COR-L47 (cell line): Measurements from ENCODE around the gene VWA1.
A peak's percentile ranks its signal among the peaks of the same experiment; 100 is the strongest.
"Not testable (repeated sequence)": the region's sequence is repeated elsewhere in the genome, so short reads cannot be mapped to it uniquely, and the experiment has no call there.

Experiments used
- DNase-seq: peaks from one replicate; lab custom pipeline; 2025; lab: John Stamatoyannopoulos, UW

VWA1 gene

DNA sequence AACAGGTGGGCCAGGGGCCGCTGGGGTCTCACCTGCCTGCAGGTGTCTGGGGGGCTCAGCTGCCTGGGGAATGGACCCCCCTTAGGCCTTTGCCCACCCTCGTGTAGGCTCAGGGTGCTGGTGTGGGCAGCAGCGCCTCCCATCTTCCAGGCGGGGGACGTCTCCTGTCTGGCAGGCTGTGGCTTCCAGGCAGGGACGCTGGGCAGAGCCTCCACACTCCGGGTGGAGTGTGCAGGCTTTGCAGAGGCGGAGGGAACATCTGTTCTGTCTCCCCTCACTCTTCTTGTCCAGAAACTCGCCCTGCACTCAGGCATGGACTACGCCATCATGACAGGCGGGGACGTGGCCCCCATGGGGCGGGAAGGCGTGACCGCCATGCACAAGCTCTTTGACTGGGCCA, 20.4 kb downstream of the VWA1 start:
- DNase-seq, result not testable (repeated sequence)

DNA sequence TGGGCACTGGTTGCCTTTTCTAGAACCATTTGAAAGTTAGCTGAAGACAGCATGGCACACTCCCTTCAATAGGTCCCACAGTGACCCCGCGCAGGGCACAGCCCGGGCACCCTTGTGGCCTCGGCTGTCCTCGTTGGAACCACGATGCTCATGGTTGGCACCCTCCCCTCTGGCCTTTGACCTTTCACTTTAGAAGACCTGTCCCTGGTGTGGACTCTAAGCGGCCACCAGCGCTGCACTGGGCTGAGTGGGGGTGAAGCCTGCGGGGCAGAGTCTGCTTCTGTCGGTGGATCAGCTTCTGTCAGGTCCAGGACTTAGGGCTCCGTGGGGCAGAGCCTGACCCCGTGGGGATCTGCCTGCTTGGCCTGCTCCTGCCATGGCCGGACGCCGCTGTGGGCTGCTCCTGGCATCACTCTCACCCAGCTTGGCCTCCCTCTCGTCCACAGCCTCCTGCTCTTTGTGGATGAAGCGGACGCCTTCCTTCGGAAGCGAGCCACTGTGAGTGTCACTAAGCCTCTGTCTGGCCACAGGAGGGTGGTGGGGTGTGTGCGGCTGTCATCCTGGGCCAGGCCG, 21.3 kb downstream of the VWA1 start:
- DNase-seq, result not testable (repeated sequence)

- not testable (repeated sequence) for DNase-seq
These were observed 23.7 kb downstream of the VWA1 start for GRCh38 chr1:1459156-1459555.

DNA sequence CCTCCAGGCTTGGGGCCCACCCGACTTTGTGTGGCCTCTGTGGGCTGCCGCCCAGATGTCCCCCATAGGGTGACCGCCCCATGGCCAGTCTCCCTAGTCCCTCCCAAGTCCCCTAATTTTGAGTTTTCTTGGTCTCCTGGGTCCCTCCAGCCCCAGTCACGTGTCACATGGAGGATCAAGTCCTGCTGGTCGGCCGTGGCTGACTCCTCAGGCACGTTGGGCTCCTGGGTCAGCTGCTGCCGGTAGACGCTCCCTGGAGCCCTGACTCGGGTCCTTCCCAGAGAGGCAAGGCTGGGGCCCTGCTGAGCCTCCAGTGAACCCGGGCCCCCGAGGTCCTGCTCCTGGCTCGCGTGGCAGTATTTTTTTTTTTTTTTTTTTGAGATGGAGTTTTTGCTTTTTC, 24.2 kb downstream of the VWA1 start:
- not testable (repeated sequence) for DNase-seq

GRCh38 chr1:1460540-1461130, 25.1 kb downstream of the VWA1 start:
- no peak for DNase-seq

DNA sequence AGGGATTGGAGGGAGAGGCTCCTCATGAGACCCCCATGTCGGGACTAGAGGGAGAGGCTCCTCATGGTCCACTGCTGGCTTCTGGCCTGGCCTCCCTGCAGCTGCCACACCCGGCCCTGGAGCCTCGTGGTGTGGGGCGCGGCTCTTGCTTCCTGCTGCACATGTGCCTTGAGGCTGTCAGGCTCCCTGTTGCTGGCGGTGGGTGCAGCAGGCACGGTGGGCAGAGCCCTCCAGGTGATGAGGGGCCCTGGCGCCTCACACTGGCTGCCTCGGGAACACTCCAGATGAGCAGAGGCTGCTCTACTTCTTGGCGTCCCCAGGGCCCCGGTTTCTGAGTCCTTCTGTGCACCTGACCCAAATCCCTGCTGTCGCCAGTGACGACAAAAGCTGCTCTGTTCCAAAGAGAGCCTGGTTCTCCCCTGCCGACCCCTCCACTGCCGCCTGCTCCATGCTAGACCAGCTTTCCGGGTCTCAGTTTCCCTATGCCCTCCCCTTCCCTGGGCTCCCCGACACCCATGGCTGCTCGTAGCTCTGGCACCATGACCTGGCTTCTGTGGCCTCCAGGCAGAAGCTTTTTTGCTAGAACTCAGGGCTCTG, 26.3 kb downstream of the VWA1 start:
- DNase-seq, result peak; percentile 43

DNA sequence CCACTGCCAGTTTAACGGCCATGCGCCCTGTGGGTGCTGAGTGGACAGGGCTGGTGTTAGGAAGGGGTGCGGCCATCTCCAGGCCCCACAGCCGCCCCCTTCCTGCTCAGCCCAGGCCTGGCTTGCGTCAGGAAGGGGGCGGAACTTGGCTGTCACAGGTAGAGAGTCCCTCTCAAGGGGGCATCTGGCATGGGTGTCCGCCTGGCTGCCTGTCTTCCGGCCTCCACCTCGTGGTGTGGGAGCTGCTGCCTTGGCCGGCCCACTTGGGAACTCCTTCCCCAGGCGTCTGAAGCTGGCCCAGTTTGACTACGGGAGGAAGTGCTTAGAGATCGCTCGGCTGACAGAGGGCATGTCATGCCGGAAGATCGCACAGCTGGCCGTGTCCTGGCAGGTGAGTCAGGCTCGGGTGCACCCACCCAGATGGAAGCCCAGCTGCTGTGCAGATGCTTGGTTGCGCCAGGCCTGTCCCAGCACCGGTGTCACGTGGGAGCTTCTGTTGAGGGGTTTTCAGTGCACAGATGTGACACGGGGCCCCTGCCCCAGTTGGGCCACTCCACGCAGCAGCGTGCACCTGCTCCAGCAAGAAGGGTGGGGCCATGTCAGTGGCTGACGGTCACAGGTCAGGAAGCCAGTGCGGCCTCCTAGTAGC, 27.0 kb downstream of the VWA1 start:
- DNase-seq, result peak; percentile 50

DNA sequence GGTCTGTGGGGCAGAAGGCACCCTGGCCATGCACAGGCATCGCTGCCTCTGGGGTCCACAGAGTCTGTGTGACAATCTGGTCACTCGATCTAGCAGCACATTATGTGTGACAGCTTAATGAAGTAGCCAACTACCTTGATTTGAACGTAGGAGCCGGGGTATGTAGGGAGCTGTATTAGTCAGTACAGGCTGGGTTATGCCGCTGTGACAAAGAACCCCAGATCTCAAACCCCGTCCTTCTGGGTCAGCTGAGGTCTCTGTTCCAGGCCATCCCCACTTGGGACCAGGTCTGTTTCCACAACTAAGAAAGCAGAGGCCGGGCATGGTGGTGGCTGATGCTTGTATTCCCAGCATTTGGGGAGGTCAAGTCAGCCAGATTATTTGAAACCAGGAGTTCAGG, 27.8 kb downstream of the VWA1 start:
- DNase-seq, result no peak

DNA sequence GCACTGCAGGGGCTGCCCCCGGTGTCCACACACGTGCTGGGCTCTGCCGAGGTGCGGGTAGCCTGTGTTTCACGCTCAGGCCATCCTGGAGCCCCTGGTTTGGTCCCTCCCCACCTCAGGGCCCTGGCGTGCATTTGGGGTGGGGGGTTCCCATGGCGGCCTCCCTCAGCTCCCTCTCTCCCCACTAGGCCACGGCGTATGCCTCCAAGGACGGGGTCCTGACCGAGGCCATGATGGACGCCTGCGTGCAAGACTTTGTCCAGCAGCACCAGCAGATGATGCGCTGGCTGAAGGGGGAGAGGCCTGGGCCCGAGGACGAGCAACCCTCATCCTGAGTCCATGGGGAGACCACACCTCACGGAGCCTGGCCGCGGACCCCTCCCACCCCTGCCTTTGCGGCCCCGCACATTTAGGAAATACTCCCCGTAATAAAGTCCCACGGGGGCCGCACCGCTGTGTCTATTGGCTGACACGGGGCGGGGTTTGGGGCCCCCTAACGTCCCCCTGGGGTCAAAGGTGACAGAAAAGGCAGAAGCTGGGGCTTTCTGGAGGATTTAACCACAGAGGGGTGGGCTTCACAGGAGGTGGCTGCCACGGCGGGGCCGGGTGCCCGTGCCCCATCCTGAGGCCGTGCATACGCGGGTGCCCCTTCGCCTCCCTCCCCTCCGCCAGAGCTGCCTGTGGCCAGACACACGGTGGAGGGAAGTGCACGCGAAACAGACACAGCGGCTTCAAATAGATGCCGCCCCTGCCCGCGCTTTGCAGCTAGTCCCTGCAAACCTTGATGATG, 32.9 kb downstream of the VWA1 start:
- DNase-seq, result not testable (repeated sequence)

GRCh38 chr1:1470626-1471388, 35.3 kb downstream of the VWA1 start:
- DNase-seq, result no peak

- DNase-seq, result peak; percentile 93
These were observed 36.0 kb downstream of the VWA1 start, which contains the start of gene ATAD3B for GRCh38 chr1:1471389-1472052. TSS of gene ATAD3B (plus strand) at chr1:1471765. CDS start at chr1:1471885, 120 bp downstream.

DNA sequence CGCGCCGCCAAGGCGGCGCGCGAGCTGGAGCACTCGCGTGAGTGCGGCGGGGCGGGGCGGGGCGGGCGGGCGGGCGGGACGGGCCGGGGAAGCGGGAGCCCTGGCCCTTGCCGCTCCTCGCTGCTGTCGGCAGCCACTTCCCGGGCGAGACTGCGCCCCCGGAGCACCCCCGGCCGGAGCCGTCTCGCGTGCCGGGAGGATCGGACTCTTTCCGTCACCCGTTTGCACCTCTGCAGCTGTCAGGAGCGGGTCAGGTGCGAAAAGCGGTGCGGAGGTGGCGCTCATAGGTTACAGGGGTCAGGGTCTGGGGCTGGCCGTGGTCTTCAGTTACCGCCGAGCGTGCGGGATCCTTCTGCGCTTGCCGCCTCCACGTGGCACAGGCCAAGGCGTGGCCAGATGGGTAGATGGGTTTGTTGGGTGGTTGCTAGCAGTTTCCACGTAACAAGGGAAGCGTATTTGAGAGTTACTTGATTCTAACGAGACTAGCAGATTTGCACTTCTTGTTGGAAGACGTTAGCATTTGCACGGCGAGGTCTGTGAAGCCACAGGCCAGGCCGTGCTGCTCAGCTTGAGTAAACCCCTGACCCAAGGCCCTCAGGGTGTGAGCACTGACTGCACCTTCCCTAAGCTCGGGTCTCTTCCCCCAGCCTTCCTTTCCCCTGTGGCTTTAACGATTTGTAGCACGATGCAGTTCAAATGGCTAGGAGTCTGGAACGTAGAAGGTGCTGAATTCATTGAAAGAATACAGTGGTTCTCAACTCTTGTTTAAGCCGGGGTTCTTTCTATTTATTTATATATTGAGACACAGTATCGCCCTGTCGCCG, 36.8 kb downstream of the VWA1 start:
- DNase-seq, result not testable (repeated sequence)

- not testable (repeated sequence) for DNase-seq
These were observed 40.5 kb downstream of the VWA1 start for GRCh38 chr1:1476011-1476410.

DNA sequence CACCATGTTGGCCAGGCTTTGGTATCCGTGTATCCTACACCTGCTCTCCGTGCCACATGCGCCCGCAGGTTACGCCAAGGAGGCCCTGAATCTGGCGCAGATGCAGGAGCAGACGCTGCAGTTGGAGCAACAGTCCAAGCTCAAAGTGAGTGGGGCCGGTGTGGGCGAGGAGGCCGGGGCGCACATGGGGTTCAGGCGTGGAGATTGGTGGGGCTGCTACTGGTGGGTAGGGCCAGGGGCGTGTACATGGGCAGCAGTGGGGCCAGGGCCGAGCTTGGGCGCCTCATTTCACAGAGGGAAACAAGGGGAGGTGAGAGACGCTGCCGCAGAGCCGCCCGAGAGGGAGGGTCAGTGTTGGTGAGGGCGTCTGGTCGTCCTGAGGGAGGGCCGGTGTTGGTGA, 41.7 kb downstream of the VWA1 start:
- no peak for DNase-seq

DNA sequence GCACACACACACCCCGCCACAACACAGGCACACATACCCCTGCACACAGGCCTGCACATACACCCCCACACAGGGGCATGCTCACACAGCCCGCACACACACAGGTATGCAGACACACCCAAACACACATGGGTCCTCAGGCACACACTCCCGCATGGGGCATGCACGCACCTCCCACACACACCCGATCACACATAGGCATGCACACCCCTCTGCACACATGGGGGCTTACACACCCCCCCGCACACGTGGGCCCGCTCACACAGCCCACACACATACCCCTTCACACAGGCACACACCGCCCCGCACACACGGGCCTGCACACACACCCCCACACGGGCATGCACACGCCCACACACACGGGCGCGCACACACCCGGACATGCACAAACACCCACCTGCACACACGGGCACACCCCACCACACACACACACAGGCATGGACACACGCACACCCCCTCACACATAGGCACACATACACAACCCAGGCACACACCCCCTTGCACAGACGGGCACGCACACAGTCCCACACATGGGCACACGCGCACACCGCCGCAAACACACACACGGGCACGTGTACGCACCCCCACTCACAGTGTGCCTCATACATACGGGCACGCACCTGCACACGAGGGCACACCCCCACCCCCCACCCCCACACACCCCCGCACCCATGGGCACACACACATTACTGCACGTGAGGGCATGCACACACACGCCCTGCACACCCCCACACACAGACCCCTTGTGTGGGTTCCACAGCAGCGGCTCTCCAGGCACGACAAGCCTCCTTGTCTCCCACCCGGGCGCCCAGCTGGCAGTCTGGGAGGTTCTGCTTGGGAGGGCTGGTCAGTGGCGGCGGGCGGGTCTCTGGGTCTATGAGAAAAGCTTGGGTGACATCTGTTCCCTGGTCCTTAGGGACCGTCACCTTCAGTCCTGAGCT, 44.3 kb downstream of the VWA1 start:
- no peak for DNase-seq

GRCh38 chr1:1480488-1480867, 45.0 kb downstream of the VWA1 start:
- DNase-seq, result not testable (repeated sequence)

DNA sequence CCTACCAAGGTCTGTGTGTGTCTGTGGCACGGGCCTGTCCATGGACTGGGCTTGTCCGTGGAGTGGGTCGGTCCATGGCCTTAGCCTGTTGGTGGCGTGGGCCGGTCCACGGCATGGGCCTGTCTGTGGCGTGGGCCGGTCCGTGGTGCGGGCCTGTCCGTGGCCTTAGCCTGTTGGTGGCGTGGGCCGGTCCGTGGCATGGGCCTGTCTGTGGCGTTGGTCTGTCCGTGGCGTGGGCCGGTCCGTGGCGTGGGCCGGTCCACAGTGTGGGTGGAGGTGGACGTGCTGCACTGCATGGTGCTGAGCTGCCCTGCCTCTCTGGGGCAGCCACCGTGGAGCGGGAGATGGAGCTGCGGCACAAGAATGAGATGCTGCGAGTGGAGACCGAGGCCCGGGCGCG, 46.3 kb downstream of the VWA1 start:
- DNase-seq, result not testable (repeated sequence)

DNA sequence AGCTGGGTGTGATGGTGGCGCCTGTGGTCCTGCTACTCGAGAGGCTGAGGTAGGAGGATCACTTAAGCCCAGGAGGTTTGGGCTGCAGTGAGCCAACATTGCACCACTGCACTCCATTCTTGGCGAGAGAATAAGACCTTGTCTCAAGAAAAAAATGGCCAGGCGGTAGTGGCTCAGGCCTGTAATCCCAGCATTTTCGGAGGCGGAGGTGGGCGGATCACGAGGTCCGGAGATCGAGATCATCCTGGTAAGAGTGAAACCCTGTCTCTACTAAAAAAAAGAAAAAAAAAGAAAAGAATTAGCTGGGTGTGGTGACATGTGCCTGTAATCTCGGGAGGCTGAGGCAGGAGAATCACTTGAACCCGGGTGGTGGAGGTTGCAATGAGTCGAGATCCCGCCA, 47.4 kb downstream of the VWA1 start:
- no peak for DNase-seq

DNA sequence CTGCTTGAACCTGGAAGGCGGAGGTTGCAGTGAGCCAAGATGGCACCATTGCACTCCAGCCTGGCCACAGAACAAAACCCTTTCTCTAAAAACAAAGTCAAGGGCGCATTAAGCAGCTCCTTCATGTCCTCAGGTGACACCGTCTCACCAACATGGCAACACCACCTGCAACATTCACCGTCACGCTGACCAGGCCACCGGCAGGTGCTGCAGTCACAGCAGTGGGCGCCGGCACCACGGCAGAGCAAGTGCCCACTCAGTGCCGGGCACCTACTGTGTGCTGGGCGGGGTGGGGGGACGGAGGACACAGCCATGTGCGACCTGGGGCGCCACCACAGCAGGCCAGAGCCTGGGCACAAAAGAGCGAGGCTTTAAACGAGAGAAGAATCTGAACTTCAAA, 48.2 kb downstream of the VWA1 start:
- DNase-seq, result no peak
